Measurements from ENCODE around the gene IPO9.
"Not testable (repeated sequence)": the region's sequence is repeated elsewhere in the genome, so short reads cannot be mapped to it uniquely, and the experiment has no call there.

The IPO9 gene

DNA sequence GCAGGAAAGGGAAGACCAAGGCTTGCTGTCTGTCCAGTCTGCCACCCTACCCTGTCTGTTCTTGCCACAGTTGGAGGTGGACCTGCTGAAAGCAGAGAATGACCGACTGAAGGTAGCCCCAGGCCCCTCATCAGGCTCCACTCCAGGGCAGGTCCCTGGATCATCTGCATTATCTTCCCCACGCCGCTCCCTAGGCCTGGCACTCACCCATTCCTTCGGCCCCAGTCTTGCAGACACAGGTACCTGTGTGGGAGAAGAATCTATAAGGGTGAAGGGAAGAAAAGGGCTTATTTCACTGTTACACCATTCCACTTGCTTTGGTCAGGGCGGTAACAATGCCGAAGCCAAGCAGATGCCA, 20.3 kb upstream of the IPO9 start:
- DNase-seq (ENCODE audit: low spot score) (no peak), FAIRE-seq (no peak)

DNA sequence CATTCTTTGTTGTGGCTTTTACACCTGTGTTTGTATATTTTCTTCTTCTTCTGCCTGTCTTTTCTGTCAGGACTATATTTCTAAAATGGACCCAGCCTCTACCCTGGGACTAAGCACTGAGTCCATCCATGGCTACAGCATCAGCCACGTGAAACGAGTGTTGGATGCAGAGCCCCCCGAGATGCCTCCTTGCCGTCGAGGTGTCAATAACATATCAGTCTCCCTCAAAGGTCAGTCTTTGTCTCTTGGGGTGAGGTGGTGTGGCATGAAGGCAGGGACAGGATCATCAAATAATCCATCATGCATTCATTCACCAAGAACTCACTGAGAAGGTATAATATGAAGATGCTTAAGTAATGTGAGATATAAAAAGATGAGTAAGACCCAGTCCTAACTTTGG, 19.1 kb upstream of the IPO9 start:
- FAIRE-seq (no peak), DNase-seq (ENCODE audit: low spot score) (no peak)

DNA sequence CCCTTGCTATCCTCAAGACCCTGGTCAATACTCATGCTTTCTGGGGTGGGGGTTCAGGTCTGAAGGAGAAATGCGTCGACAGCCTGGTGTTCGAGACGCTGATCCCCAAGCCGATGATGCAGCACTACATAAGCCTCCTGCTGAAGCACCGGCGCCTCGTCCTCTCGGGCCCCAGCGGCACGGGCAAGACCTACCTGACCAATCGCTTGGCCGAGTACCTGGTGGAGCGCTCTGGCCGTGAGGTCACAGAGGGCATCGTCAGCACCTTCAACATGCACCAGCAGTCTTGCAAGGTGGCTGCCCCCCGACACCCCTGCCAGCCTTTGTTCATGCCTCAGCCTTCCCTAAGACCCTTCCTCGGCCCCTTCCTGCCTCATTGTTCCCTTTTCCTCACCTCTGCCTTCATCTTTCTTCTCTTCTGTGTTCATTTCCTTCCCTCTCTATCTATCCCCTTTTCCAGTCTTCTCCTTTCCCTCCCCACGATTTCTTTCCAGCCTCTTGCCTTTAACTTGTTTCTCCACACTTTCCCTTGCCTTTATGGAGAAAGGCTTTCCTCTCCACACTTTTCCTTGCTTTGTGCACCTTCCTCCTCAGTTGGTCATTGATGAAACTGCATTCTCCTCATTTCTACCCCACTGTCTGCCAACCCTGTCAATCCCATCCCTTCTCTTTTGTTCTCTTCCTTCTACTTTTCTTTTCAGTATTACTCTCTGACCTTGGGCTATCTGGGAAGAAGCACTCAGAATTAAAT, 18.3 kb upstream of the IPO9 start:
- DNase-seq (ENCODE audit: low spot score) (no peak), FAIRE-seq (no peak)

DNA sequence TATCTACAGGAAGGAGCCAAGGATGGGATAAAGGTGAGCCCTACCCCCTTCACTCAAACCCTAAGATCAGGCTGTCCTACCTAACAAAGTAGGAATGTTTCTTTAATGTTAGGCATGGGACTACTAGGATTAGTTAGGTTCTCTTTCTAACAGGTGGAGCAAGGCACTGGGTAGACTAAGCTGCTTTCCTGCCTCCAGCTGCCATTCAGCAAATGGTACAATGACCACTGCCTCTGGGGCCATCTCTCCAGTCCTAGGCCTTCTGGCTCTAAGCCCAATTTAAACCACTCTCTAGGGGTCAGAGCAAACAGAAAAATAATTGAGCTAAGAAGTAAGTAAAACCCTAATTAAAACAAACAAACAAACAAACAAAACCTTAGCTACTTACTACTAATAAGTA, 15.7 kb upstream of the IPO9 start:
- FAIRE-seq: no peak
- DNase-seq (ENCODE audit: low spot score): no peak

DNA sequence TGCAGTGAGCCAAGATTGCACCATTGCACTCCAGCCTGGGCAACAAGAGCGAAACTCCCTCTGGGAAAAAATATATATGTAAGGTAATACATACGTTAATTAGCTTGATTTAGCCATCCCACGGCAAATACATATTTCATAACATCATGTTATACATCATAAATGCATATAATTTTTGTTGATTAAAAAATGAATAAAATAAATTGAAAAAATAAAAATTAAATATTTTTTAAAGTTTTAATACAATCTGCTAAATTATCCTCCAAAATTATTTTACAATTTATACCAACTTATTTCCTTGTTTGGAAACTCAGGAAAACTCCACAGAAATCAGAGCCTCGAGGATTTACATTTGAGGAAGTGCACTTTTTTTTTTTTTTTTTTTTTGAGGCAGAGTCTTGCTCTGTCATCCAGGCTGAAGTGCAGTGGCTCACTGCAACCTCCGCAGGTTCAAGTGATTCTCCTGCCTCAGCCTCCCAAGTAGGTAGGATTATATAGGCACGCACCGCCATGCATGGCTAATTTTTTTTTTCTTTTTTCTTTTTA, 12.6 kb upstream of the IPO9 start:
- DNase-seq (ENCODE audit: low spot score) (no peak), FAIRE-seq (peak; percentile 29)

DNA sequence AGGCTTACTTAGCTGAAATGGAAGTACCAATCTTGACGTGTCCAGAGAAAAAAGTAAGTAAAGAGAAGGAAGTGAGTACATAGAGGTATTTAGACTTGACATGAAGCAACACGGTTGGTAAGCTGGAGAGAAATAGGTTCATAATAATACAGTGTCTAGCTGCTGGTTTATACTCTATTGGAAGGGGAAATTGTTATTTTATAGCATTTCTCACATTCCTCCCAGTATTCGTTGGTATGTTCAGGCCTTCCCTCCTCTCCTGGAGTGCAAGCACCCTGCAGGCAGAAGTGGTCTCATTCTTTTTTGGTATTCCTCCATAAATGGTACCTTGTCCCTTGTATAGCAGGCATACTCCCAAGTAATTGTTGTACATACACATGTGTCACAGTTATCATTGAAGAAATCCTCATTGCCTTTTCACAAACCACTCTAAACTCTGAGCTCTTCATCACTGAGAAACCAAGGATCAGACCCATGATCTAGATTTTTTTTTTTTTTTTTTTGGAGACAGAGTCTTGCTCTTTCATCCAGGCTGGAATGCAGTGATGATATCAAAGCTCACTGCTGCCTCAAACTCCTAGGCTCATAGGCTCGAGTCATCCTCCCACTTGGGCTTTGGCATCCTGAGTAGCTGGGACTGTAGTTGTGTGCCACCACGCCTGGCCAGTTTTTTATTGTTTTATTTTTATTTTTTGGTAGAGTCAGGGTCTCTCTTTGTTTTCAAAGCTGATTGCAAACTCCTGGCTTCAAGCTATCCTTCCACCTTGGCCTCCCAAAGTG, 9.8 kb upstream of the IPO9 start:
- DNase-seq (ENCODE audit: low spot score): no peak

DNA sequence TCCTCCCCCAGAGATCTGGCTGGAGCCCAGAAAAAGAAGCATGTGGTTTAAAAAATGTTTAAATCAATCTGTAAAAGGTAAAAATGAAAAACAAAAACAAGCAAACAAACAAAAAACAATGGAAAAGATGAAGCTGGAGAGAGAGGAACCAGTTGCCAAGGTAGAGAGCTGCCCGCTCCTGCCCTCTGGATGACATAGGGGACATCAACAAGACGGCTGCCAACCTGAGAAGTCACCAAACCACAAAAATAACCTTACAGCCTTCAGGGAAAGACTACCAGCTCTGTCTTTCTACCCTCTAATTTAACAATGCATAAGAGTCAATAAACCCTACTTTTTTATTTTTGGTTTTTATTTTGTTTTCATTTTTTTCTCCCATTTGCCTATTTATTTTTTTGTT, 8.5 kb upstream of the IPO9 start:
- DNase-seq (ENCODE audit: low spot score) (no peak), FAIRE-seq (no peak)

More for the DNA sequence above, 9.8 kb upstream of the IPO9 start:
- no peak for FAIRE-seq

DNA sequence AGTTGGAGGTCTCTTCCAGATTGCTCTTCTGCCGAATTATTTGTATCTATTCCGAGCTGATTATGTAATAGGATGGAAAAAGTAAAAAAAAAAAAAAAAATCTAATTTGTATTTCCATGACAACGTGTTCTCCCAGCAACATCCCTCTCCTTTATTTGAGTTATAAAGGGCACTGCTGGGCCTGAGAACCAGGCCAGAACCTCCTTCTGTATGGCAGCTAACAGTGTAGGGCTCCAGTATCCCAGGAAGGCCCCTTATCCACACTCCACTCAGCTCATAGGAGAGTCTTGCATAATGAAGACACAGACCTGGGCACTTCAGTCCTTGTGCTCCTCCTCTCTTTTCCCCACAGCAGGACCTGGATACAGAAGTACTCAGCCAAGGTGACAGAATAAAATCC, 3.7 kb upstream of the IPO9 start:
- FAIRE-seq: no peak

DNA sequence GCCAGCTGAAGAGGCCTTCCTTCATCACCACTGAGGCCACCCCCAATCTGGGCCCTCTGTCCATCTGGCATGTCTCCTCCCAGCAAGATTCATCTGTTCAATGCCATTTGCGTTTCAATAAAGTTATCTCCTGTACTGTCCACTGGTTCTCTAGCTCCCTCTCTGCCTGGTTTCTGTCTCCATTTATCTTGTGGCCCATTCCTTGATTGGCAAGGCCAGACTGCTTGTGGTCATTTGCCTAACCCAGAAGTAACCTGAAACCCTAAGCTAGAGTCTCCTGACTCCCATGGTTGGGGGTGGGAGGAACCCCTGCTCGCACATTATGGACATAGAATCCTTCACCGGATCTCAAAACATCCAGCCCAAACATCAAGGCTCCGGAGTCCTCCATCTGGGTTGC, 2.1 kb upstream of the IPO9 start:
- FAIRE-seq (no peak), DNase-seq (ENCODE audit: low spot score) (no peak)

More for the DNA sequence above, 3.7 kb upstream of the IPO9 start:
- DNase-seq (ENCODE audit: low spot score): no peak

DNA sequence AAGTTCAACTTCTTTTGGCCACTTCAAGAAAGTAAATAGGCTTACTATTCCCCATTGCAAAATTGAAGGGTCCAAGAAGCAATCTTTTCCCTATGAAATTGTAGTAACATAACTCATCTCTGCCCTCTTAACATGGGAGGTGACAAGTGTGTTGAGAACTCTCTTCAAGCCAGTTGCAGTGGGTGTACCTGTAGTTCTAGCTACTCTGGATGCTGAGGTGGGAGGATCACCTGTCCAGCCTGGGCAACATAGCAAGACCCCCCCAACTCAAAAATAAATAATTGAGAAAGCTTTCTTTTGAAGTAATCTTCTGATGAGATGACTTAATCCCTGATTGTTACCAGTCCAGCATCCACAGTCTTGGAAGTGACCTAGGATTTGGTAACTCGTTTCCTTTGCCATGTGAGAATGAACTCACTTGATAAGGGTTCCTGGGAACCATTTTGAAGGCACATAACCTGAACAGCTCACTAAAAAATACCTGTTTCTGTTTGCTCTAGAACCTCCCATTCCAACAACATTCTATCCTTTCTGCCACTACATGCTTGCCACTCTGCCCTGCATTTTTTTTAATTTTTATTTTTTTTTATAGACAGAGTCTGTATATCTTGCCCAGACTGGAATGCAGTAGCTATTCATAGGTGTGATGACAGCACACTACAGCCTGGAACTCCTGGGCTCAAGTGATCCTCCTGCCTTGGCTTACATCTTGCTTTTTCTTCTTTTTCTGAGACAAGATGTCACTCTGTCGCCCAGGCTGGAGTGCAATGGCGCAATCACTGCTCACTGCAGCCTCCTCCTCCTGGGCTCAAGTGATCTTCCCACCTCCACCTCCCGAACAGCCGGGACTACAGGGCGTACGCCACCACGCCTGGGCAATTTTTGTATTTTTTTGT, 1.4 kb upstream of the IPO9 start:
- no peak for DNase-seq (ENCODE audit: low spot score)
- FAIRE-seq: no peak

DNA sequence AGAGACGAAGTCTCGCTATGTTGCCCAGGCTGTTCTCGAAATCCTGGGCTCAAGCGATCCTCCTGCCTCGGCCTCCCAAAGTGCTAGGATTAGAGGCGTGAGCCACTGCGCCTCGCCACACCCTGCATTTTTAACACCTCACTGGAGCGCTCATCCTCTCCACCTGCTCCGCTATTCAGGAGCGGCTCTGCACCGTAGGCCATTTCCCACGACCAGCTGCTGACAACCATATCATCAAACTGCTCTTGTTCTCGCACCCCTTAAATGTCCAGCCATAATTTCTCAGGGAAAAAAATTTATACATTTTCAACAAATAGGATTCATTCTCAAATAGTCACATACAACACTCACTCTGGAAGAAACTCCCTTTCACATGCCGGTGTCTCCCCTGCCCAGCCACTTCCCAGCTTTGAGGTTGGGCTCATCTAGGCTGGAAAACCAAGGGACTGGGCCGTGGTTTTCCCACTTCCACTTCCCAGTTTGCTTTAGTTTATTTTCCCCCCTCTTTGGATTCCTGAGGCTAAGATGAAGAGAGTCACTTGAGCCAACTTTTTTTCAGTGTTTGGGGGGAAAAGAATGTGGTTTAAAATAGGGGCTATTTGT, 639 bp upstream of the IPO9 start:
- FAIRE-seq (no peak), DNase-seq (ENCODE audit: low spot score) (no peak)

DNA sequence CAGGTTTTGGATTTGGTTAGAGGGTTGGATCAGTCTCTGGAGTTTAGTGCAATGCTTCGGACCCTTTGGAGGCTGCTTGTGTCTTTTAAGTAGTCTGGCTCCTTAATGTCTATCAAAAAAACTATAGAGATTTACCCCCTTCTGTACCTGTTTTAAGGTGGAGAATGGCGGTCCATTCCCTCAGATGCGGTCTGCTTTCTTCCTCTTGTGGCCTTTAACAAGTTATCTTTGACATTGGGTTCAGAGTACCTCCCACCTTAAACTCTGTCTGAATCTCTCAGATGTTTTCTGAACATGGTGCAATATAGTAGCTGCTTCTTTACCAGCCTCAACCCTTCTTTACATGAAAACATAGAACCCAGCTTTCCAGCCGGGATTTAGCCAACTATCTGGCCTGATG, 2.4 kb downstream of the IPO9 start:
- no peak for FAIRE-seq
- no peak for DNase-seq (ENCODE audit: low spot score)

DNA sequence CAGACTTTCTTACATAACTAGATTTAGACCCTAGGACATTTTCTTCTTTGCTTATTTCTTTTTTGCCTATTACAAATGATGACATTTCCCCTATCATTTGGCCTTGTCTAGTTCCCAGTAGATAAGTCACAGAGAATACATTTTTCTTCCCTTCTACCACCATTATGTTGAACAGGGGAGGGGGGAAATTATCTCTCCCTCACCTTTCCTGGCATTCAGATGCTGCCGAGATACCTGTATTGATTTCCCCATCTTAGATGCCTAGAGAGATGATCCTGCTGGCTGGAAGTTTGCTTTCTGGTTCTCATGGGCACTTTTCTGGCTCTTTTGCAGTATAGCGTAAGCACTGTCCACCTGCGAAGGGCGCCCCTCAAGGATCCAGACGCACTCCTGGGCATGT, 5.7 kb downstream of the IPO9 start:
- no peak for DNase-seq (ENCODE audit: low spot score)
- FAIRE-seq: no peak

DNA sequence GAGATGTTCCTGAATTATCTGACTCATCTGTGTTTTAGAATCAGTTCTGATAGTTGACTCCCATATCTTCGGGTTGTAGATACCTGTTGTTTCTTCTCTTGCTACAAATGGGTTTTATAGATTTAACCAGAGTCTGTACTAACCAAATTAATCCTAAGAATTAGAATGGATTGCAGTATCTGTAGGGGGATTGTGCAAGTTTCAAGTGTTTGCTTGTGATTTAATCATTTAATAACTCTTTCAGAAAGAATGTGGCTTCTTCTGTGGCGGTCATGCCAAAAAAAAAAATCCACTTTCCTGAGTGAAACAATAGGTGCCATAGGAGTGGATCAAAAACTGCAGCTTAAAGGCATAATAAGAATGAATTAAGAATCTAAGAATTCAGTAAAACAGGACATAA, 9.4 kb downstream of the IPO9 start:
- FAIRE-seq (no peak), DNase-seq (ENCODE audit: low spot score) (no peak)

DNA sequence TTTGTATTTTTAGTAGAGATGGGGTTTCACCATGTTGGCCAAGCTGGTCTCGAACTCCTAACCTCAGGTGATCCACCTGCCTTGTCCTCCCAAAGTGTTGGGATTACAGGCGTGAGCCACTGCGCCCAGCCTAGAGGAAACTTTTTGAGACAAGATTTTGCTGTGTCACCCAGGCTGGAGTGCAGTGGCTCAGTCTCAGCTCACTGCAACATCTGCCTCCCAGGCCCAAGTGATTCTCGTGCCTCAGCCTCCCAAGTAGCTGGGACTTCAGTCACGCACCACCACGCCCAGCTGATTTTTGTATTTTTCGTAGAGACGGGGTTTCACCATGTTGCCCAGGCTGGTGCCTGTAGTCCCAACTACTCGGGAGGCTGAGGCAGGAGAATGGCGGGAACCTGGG, 10.1 kb downstream of the IPO9 start:
- FAIRE-seq; DNase-seq (ENCODE audit: low spot score): not testable (repeated sequence)

DNA sequence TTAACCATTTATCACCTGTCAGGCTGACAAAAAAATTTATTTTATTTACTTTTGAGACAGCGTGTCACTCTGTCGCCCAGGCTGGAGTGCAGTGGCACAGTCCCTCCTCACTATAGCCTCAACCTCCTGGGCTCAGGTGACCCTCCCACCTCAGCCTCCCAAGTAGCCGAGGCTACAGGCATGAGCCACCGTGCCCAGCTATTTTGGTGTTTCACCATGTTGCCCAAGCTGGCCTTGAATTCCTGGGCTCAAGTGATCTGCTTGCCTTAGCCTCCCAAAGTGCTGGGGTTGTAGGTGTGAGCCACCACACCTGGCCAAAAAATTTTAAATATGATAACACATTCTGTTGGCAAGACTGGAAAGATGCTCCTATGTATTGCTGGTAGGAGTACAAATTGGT, 11.1 kb downstream of the IPO9 start:
- no peak for DNase-seq (ENCODE audit: low spot score)
- FAIRE-seq: no peak

DNA sequence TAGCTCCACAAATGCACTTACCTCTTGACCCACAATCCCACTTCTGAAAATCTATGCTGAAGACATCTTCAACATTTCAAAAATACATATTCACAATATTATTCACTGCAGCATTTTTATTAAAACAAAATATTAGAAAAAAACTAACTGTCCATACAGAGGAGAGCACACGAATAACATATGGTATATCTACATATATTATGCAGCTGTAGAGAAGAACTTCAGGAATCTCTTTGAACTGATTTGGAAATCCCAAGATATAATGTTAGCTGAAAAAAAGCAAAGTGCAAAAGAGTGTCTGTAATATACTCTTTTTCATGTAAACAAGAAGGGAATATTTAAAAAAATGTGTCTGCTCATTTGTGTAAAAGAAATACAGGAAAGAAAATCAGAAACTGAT, 11.5 kb downstream of the IPO9 start:
- no peak for DNase-seq (ENCODE audit: low spot score)
- no peak for FAIRE-seq

DNA sequence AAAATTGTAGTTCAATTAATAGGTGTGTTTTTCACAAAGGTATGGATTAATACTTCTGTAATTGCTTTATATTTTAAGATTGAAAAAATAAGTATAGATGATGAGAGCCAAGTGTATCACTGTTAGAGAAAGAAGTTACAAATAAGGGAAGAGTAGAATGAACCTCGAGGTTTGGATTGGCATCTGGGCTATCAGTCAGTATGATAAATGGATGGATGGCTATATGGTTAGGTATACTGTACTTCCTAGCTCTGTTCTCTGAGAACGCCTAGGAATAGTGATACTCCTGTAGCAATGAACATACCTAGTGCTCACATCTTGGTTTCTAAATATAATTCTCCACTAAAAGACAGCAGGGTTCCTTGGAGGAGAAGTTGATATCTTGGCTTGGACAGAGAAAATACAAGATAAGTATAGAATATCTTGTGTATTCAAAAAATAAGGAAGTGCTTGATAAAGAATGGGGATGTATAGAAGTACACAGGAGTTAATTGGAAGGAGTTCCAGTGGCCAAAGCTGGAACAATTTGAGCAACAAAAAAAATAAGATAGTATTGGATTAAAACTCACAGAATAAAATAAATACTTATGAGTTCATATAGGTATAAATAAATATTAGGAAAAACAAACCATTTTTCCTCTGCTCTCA, 12.4 kb downstream of the IPO9 start:
- FAIRE-seq: no peak
- no peak for DNase-seq (ENCODE audit: low spot score)

DNA sequence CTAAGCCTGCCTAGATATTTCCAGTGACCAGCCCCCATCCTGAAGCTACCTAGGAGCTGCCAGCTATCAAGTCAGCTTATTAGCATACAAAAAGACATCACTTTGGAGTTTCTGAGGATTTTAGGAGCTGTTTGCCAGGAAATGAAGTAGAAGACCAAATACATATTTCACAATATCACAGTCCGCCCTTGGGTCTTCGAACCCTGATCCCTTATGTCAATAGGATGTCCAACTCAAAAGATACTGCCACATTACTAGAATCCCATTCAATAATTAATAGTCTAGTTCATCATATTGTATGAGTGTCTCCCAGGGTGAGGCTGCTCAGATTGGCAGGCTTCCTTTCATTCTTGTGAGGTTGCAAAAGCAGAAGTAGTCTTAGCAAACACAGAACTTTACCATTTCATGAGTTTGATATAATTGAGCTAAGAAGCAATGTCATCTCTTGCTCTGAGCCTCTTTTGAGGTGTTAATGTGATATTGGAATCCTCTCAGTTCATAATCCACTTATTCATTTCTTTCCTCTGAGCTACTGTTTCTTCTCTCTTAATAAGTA, 13.6 kb downstream of the IPO9 start:
- DNase-seq (ENCODE audit: low spot score) (no peak), FAIRE-seq (no peak)

DNA sequence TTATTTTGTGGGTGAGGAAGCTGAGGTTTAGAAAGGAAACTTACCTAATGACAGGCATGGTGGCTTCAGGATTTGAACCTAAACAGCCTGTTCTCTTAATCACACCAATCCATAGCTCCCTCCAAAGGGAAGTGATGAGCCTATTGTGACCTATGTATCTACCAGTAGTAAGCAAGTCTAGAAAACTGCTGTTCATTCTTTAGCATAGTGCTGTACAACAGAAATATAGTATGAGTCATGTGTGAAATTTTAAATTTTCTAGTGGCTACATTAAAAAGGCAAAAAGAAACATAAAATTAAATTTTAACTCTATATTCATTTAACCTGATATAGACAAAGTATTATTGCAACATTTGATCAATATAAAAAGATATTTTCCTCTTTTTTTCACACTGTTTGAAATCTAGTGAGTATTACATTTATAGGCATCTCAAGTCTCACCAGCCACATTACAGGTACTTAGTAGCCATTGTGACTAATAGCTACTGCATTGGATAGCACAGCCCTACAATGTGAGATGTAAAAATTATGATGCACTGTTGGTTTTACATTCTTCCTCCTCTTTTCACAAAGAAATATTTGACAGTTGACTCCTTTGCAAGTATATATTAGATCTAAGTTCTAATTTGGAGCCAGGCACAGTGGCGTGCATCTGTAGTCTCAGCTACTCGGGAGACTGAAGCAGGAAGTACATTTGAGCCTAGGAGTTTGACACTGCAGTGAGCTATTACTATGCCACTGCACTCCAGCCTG, 16.6 kb downstream of the IPO9 start:
- FAIRE-seq (peak; percentile 71), DNase-seq (ENCODE audit: low spot score) (peak; percentile 47)

All from RCC 7860 (cell line).